ENCODE measurements around the gene PRPF38A.

Gene PRPF38A

DNA sequence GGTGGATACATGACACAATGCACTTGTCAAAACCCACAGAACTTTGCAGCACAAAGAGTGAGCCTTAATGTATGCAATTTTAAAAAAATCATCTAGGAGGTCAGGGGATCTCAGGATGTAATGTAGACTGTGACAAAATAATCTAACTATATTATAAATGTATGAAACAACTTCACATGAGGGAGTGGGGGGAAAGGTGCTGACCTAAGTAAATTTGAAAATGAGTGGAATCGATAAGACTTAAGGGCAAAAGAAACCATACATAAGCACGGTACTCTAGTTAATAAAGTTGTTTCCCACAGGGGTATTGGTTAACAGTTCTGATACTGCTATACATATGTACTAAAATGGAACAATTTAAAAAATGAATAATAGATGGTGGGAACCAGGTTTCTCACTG, 64.7 kb downstream of the PRPF38A start:
- DNase-seq = no peak
